GM12878 (cell line): Measurements from ENCODE around the gene LRRC15.

Source experiments
- BCL11A ChIP-seq: IDR thresholded peaks from 2 replicates; pipeline ENCODE4 v1.6.1; 2011; ENCODE audit warnings: low read depth, low read length
- CEBPB ChIP-seq, 2 experiments: fragments of 150-350 bp in 1 of 2; IDR thresholded peaks; 2 replicates each; pipeline ENCODE4 v1.6.1; 2012 to 2014; ENCODE audit warnings: low read depth in 2 of 2, low read length in 2 of 2, borderline replicate concordance in 1 of 2, inconsistent platforms in 1 of 2
- CHD2 ChIP-seq: IDR thresholded peaks from 2 replicates; pipeline ENCODE4 v1.6.1; 2011; ENCODE audit warnings: low read depth, low read length, improper control_type of control experiment, borderline replicate concordance
- EZH2 ChIP-seq: IDR thresholded peaks from 2 replicates; pipeline ENCODE4 v1.6.1; 2012; ENCODE audit warnings: low read depth, mild to moderate bottlenecking, control low read depth, inconsistent platforms, low read length, borderline replicate concordance; ENCODE audit not compliant: control insufficient read depth
- GABPA ChIP-seq: IDR thresholded peaks from 2 replicates; pipeline ENCODE4 v1.6.1; 2014; ENCODE audit warnings: antibody characterized with exemption, low read depth, mild to moderate bottlenecking, inconsistent platforms
- IKZF2 ChIP-seq, 2 experiments: fragments of 450-650 bp; IDR thresholded peaks; 2 replicates each; pipeline ENCODE4 v1.6.1; 2017; ENCODE audit warnings: mild to moderate bottlenecking in 2 of 2, moderate library complexity in 2 of 2
- KLF5 ChIP-seq: fragments of 450-650 bp; IDR thresholded peaks from 2 replicates; pipeline ENCODE4 v1.6.1; 2014; ENCODE audit warnings: mild to moderate bottlenecking; ENCODE audit not compliant: partially characterized antibody
- RAD21 ChIP-seq: IDR thresholded peaks from 2 replicates; pipeline ENCODE4 v1.6.1; 2011; ENCODE audit warnings: mild to moderate bottlenecking, low read depth, low read length, moderate library complexity; ENCODE audit not compliant: insufficient read depth
- RELA ChIP-seq: fragments of 450-650 bp; IDR thresholded peaks from 2 replicates; pipeline ENCODE4 v1.8.0; 2014; ENCODE audit warnings: borderline replicate concordance; ENCODE audit not compliant: partially characterized antibody
- SPI1 ChIP-seq: IDR thresholded peaks from 2 replicates; pipeline ENCODE4 v1.6.1; 2011; ENCODE audit warnings: low read depth, mild to moderate bottlenecking, low read length, moderate library complexity, borderline replicate concordance; ENCODE audit not compliant: insufficient read depth
- YBX1 ChIP-seq: fragments of 450-650 bp; IDR thresholded peaks from 2 replicates; pipeline ENCODE4 v1.6.1; 2016; ENCODE audit warnings: antibody characterized with exemption
- TF ChIP-seq, protein P1 (sequence below): IDR thresholded peaks from 2 replicates; pipeline ENCODE4 v1.6.1; 2011; ENCODE audit warnings: mild to moderate bottlenecking, low read depth, low read length, moderate library complexity; ENCODE audit not compliant: insufficient replicate concordance
- TF ChIP-seq, protein P2 (sequence below): IDR thresholded peaks from 2 replicates; pipeline ENCODE4 v1.6.1; 2011; ENCODE audit warnings: low read depth, low read length, improper control_type of control experiment, borderline replicate concordance
- TF ChIP-seq, protein P3 (sequence below), 3 experiments: IDR thresholded peaks in 2 of 3; conservative IDR thresholded peaks in 1 of 3; 2 replicates each; pipeline ENCODE4 v1.5.1; 2011; ENCODE audit warnings: low read depth in 3 of 3, low read length in 3 of 3, mild to moderate bottlenecking in 3 of 3, control low read depth in 2 of 3, moderate library complexity in 2 of 3, inconsistent platforms in 1 of 3, mixed read lengths in 1 of 3; ENCODE audit not compliant: control insufficient read depth in 2 of 3, insufficient read depth in 1 of 3; ENCODE audit errors: extremely low read depth in 1 of 3

DNA sequence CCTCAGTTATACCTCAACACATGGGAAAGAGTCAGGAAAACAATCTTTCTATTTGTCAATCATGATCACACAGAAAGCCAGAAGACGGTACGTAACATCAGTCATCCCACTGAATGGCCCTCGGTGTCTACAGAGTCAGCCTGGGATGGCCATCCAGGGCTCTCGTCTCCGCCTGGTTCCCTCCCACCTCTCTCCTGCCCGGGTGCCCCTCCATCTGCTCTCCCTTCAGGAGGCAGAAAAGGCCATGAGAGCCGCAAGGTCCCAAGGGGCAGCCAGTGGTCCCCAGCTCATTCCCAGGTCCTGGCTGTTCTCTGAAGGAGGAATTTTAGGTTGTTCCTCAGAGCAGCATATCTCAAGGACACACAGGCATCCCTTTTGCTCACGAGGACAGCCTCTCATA, 4.4 kb upstream of the LRRC15 start:
- TF ChIP-seq CEBPB (IDR thresholded peaks at IDR 0.05; ENCODE audit: borderline replicate concordance in 1 of 2, low read depth in 2 of 2, low read length in 2 of 2) (no peak), YBX1 (no peak), RELA (no peak), BCL11A (no peak), KLF5 (no peak), CHD2 (no peak), EZH2 (no peak), IKZF2 (IDR thresholded peaks at IDR 0.05) (no peak), RAD21 (no peak), SPI1 (no peak), GABPA (no peak)
- TF ChIP-seq, protein P1, sequence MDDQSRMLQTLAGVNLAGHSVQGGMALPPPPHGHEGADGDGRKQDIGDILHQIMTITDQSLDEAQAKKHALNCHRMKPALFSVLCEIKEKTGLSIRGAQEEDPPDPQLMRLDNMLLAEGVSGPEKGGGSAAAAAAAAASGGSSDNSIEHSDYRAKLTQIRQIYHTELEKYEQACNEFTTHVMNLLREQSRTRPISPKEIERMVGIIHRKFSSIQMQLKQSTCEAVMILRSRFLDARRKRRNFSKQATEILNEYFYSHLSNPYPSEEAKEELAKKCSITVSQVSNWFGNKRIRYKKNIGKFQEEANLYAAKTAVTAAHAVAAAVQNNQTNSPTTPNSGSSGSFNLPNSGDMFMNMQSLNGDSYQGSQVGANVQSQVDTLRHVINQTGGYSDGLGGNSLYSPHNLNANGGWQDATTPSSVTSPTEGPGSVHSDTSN: no peak
- TF ChIP-seq, protein P2, sequence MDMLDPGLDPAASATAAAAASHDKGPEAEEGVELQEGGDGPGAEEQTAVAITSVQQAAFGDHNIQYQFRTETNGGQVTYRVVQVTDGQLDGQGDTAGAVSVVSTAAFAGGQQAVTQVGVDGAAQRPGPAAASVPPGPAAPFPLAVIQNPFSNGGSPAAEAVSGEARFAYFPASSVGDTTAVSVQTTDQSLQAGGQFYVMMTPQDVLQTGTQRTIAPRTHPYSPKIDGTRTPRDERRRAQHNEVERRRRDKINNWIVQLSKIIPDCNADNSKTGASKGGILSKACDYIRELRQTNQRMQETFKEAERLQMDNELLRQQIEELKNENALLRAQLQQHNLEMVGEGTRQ: no peak
- TF ChIP-seq, protein P3, sequence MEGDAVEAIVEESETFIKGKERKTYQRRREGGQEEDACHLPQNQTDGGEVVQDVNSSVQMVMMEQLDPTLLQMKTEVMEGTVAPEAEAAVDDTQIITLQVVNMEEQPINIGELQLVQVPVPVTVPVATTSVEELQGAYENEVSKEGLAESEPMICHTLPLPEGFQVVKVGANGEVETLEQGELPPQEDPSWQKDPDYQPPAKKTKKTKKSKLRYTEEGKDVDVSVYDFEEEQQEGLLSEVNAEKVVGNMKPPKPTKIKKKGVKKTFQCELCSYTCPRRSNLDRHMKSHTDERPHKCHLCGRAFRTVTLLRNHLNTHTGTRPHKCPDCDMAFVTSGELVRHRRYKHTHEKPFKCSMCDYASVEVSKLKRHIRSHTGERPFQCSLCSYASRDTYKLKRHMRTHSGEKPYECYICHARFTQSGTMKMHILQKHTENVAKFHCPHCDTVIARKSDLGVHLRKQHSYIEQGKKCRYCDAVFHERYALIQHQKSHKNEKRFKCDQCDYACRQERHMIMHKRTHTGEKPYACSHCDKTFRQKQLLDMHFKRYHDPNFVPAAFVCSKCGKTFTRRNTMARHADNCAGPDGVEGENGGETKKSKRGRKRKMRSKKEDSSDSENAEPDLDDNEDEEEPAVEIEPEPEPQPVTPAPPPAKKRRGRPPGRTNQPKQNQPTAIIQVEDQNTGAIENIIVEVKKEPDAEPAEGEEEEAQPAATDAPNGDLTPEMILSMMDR (IDR thresholded peaks at IDR 0.05 in 2 of 3, conservative IDR thresholded peaks at IDR 0.05 in 1 of 3; ENCODE audit: control insufficient read depth in 2 of 3, extremely low read depth in 1 of 3, insufficient read depth in 1 of 3, low read depth in 3 of 3, low read length in 3 of 3): no peak
